Measurements from ENCODE around the gene BPHL.

DNA sequence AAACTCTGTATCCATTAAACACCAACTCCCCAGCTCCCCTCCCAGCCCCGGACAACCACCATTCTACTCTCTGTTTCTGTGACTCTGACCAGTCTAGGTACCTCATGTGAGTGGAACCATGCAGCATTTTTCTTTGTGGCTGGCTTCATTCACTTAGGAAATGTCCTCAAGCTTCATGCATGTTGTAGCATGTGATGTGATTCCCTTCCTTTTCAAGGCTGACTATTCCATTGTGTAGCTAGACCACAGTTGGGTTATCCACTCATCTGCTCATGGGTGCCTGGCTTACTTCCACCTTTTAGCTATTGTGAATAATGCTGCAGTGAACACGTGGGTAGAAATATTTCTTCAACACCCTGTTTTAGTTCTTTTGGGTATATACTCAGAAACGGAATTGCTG lies 8.8 kb upstream of the BPHL start:
- TF ChIP-seq, protein P1, sequence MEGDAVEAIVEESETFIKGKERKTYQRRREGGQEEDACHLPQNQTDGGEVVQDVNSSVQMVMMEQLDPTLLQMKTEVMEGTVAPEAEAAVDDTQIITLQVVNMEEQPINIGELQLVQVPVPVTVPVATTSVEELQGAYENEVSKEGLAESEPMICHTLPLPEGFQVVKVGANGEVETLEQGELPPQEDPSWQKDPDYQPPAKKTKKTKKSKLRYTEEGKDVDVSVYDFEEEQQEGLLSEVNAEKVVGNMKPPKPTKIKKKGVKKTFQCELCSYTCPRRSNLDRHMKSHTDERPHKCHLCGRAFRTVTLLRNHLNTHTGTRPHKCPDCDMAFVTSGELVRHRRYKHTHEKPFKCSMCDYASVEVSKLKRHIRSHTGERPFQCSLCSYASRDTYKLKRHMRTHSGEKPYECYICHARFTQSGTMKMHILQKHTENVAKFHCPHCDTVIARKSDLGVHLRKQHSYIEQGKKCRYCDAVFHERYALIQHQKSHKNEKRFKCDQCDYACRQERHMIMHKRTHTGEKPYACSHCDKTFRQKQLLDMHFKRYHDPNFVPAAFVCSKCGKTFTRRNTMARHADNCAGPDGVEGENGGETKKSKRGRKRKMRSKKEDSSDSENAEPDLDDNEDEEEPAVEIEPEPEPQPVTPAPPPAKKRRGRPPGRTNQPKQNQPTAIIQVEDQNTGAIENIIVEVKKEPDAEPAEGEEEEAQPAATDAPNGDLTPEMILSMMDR (IDR thresholded peaks at IDR 0.05), result no peak
- TF ChIP-seq POLR2AphosphoS5 (IDR thresholded peaks at IDR 0.05; ENCODE audit: insufficient read depth in 1 of 2, low read depth in 1 of 2), result no peak
- no peak for TF ChIP-seq POLR2A (IDR thresholded peaks at IDR 0.05)

Measured in vagina (tissue), 2 donors.